ENCODE data around the gene MSGN1.

MSGN1 gene

GRCh38 chr2:17849275-17849674 is 33.0 kb downstream of the MSGN1 start:
- no peak for DNase-seq (ENCODE audit: low spot score)

- DNase-seq (ENCODE audit: low spot score) = no peak
These were observed 33.9 kb downstream of the MSGN1 start for GRCh38 chr2:17850151-17850550.

- DNase-seq (ENCODE audit: low spot score) = peak; percentile 18
These were observed 35.7 kb downstream of the MSGN1 start for GRCh38 chr2:17851731-17852585.

GRCh38 chr2:17853799-17854198 is 37.5 kb downstream of the MSGN1 start:
- no peak for DNase-seq (ENCODE audit: low spot score)

GRCh38 chr2:17857021-17857420 is 40.8 kb downstream of the MSGN1 start:
- no peak for DNase-seq (ENCODE audit: low spot score)

- DNase-seq (ENCODE audit: low spot score) = no peak
These were observed 41.8 kb downstream of the MSGN1 start for GRCh38 chr2:17858064-17858463.

- DNase-seq (ENCODE audit: low spot score) = no peak
These were observed 47.3 kb downstream of the MSGN1 start for GRCh38 chr2:17863539-17863938.

GRCh38 chr2:17864676-17865075 is 48.4 kb downstream of the MSGN1 start:
- no peak for DNase-seq (ENCODE audit: low spot score)

- DNase-seq (ENCODE audit: low spot score) = no peak
These were observed 50.9 kb downstream of the MSGN1 start for GRCh38 chr2:17867133-17867532.
